Gastroesophageal sphincter (tissue), 4 donors: ENCODE measurements around the gene PHLDB2. TPM values are rescaled to one million over a fixed set of nuclear protein-coding genes. Genes with fewer than 3 reads are reported as not detected.

Experiments
- ATAC-seq: fragments of 150-250 bp; one replicate; pipeline ENCODE4 v1.9.1; 2016; ENCODE audit warnings: mild to moderate bottlenecking, moderate library complexity
- H3K27ac ChIP-seq, 4 donors: fragments of 200-600 bp; sonication (generic) in 3 of 4; 1 replicate in 3 of 4; 2 replicates in 1 of 4; pipeline ENCODE4 v1.5.1; 2016 to 2019
- H3K27me3 ChIP-seq: fragments of 200-600 bp; sonication (generic); one replicate; pipeline ENCODE4 v1.5.1; 2019
- H3K36me3 ChIP-seq, 2 donors: fragments of 200-600 bp; sonication (generic); one replicate each; pipeline ENCODE4 v1.5.1; 2019; ENCODE audit warnings: control low read depth in 1 of 2
- H3K4me1 ChIP-seq, 3 donors: fragments of 200-600 bp; sonication (generic); 1 replicate in 2 of 3; 2 replicates in 1 of 3; pipeline ENCODE4 v1.5.1; 2016 to 2019; ENCODE audit warnings: control low read depth in 2 of 3
- H3K4me3 ChIP-seq, 2 donors: fragments of 200-600 bp; sonication (generic); one replicate each; pipeline ENCODE4 v1.5.1; 2019; ENCODE audit warnings: mild to moderate bottlenecking in 1 of 2, moderate library complexity in 1 of 2
- H3K9me3 ChIP-seq, 3 donors: fragments of 200-600 bp; sonication (generic); one replicate each; pipeline ENCODE4 v1.5.1; 2017 to 2019; ENCODE audit warnings: control low read depth in 2 of 3
- CTCF ChIP-seq, 4 experiments: fragments of 200-600 bp in 2 of 4; fragments of 450-650 bp in 2 of 4; sonication (generic) in 1 of 4; IDR thresholded peaks; one replicate each; pipeline ENCODE4 v1.5.1; 2017 to 2019; ENCODE audit warnings: antibody characterized with exemption in 4 of 4, mild to moderate bottlenecking in 2 of 4, moderate library complexity in 2 of 4
- EP300 ChIP-seq: sonication (generic); formaldehyde crosslinking; IDR thresholded peaks from one replicate; pipeline ENCODE4 v1.6.1; 2017; ENCODE audit warnings: antibody characterized with exemption, mild to moderate bottlenecking
- POLR2A ChIP-seq, 2 donors: fragments of 450-650 bp; IDR thresholded peaks; one replicate each; pipeline ENCODE4 v1.6.1; 2017; ENCODE audit warnings: antibody characterized with exemption in 2 of 2, mild to moderate bottlenecking in 2 of 2, moderate library complexity in 1 of 2
- POLR2AphosphoS5 ChIP-seq: sonication (generic); formaldehyde crosslinking; IDR thresholded peaks from one replicate; pipeline ENCODE4 v1.6.1; 2017; ENCODE audit warnings: antibody characterized with exemption
- WGBS, 2 donors: methylation state at CpG; one replicate each; pipeline ENCODE4 v1.1.5; 2018; ENCODE audit warnings: low coverage in 1 of 2; 5-methylcytosine and 5-hydroxymethylcytosine counted together
- total RNA-seq, 4 donors: library from RNA; depleted of rRNA; stranded (reverse); fragments of >200 nt; gene quantifications; one replicate each; pipeline ENCODE4 v1.1.0, GENCODE V29; 2016

The PHLDB2 gene
- total RNA-seq, 4 donors from 2014 or later, result 52.1 to 115 (median 77.4) TPM

GRCh38 chr3:111972891-111973290 lies 113.8 kb downstream of the PHLDB2 start:
- TF ChIP-seq POLR2A (IDR thresholded peaks at IDR 0.05) (no peak), EP300 (no peak), POLR2AphosphoS5 (no peak), CTCF (IDR thresholded peaks at IDR 0.05) (no peak)
- Histone ChIP-seq H3K4me3 (no peak overlapping the region), H3K36me3 (peaks cover 0 to 45% of the 10 kb centered on the region in 2 donors), H3K9me3 (no peaks in the 10 kb centered on the region), H3K27me3 (no peaks in the 10 kb centered on the region), H3K4me1 (peaks cover 0 to 16% (median 10%) of the 10 kb centered on the region in 3 donors), H3K27ac (no peak overlapping the region)
- 80% methylated on average over 3 of the region's 3 CpGs for whole genome bisulfite sequencing, 2 donors
- ATAC-seq, result no peak

- TF ChIP-seq POLR2AphosphoS5 (no peak), POLR2A (IDR thresholded peaks at IDR 0.05) (no peak), CTCF (IDR thresholded peaks at IDR 0.05) (no peak), EP300 (no peak)
- ATAC-seq, result no peak
These were observed 116.1 kb downstream of the PHLDB2 start for GRCh38 chr3:111975131-111975530.

GRCh38 chr3:111976254-111976653 lies 117.2 kb downstream of the PHLDB2 start:
- Histone ChIP-seq H3K27me3 (no peaks in the 10 kb centered on the region), H3K4me1 (peaks cover 2 to 21% (median 4%) of the 10 kb centered on the region in 3 donors), H3K27ac (no peak overlapping the region), H3K9me3 (no peaks in the 10 kb centered on the region), H3K4me3 (no peak overlapping the region), H3K36me3 (peaks cover 0 to 33% of the 10 kb centered on the region in 2 donors)
- TF ChIP-seq POLR2AphosphoS5 (no peak), CTCF (IDR thresholded peaks at IDR 0.05) (no peak), POLR2A (IDR thresholded peaks at IDR 0.05) (no peak), EP300 (no peak)
- no peak for ATAC-seq
- 63 to 71% methylated on average over 2 of the region's 2 CpGs for WGBS, 2 donors

More at GRCh38 chr3:111975131-111975530, 116.1 kb downstream of the PHLDB2 start:
- peaks cover 0 to 39% of the 10 kb centered on the region in 2 donors for H3K36me3 ChIP-seq
- H3K27me3 ChIP-seq, result no peaks in the 10 kb centered on the region
- no peak overlapping the region for H3K27ac ChIP-seq
- no peaks in the 10 kb centered on the region for H3K9me3 ChIP-seq
- WGBS, 2 donors, result 67 to 77% methylated on average over 2 of the region's 2 CpGs
- H3K4me3 ChIP-seq, result no peak overlapping the region
- peaks cover 0 to 9% (median 0%) of the 10 kb centered on the region in 3 donors for H3K4me1 ChIP-seq

- 0 to 3% methylated on average over 8 to 20 of the region's 61 CpGs for WGBS, 2 donors
- Histone ChIP-seq H3K27me3 (no peaks in the 10 kb centered on the region), H3K27ac (peak within 1 kb of the TSS; percentile 80 to 90 (median 88)), H3K4me3 (peak within 1 kb of the TSS; percentile 86 to 92), H3K36me3 (peaks cover 0 to 14% of the 10 kb centered on the region in 2 donors), H3K9me3 (no peaks in the 10 kb centered on the region), H3K4me1 (peaks cover 2 to 34% (median 4%) of the 10 kb centered on the region in 3 donors)
- peak; percentile 96 for TF ChIP-seq POLR2AphosphoS5
- no peak for TF ChIP-seq CTCF (IDR thresholded peaks at IDR 0.05)
- peak; percentile 77 to 84 for TF ChIP-seq POLR2A (IDR thresholded peaks at IDR 0.05)
- no peak for TF ChIP-seq EP300
- ATAC-seq, result peak; percentile 97
These were observed 119.7 kb downstream of the PHLDB2 start, which contains the start of gene ABHD10 for GRCh38 chr3:111978583-111979433. Gene ABHD10 (plus strand): TSS chr3:111979026. CDS start chr3:111979062, 36 bp downstream.
